CD4-positive, alpha-beta T cell (primary cell): ENCODE data around the gene RAI14. TPM values are rescaled to one million over a fixed set of nuclear protein-coding genes. Genes with fewer than 3 reads are reported as not detected.
"Not testable (repeated sequence)": the region's sequence is repeated elsewhere in the genome, so short reads cannot be mapped to it uniquely, and the experiment has no call there.

ENCODE experiments used
- ATAC-seq: fragments of 200-7000 bp; cut with Tn5 transposase; one replicate; pipeline ENCODE4 v1.10.0; 2022; ENCODE audit warnings: mild to moderate bottlenecking; ENCODE audit not compliant: poor library complexity
- CTCF ChIA-PET: fragments of 350-600 bp; sonication (Branson Sonifier 250); formaldehyde crosslinking; loops from one replicate; lab custom pipeline; 2021; ENCODE audit warnings: antibody characterized with exemption, inconsistent platforms; lab: Charles Lee
- POLR2A ChIA-PET: fragments of 350-600 bp; sonication (Branson Sonifier 250); formaldehyde crosslinking; loops from one replicate; lab custom pipeline; 2021; ENCODE audit warnings: antibody characterized with exemption, inconsistent platforms; lab: Charles Lee
- DNase-seq, 14 experiments: peaks; one replicate each; pipeline ENCODE4 v3.0.0-alpha.2; 2013 to 2020; ENCODE audit warnings: mixed read lengths in 2 of 14
- H3K27ac ChIP-seq, 2 donors: one replicate each; pipeline versions ENCODE4 v1.5.1 to v1.7.0; 2013; ENCODE audit warnings: low read length in 2 of 2, low read depth in 1 of 2, mild to moderate bottlenecking in 1 of 2
- H3K27me3 ChIP-seq, 2 experiments: 1 replicate in 1 of 2; 2 replicates in 1 of 2; pipeline versions ENCODE4 v1.6.1 to v1.7.0; 2013; ENCODE audit warnings: low read length in 2 of 2, control low read depth in 1 of 2, mild to moderate bottlenecking in 1 of 2, moderate library complexity in 1 of 2; ENCODE audit not compliant: insufficient read depth in 2 of 2, control insufficient read depth in 1 of 2
- H3K36me3 ChIP-seq: one replicate; pipeline ENCODE4 v1.6.1; 2013; ENCODE audit warnings: low read length, control low read depth; ENCODE audit not compliant: insufficient read depth
- H3K4me1 ChIP-seq: one replicate; pipeline ENCODE4 v1.6.1; 2013; ENCODE audit warnings: low read length, control low read depth; ENCODE audit not compliant: insufficient read depth
- H3K4me3 ChIP-seq: one replicate; pipeline ENCODE4 v1.5.1; 2013; ENCODE audit warnings: mild to moderate bottlenecking, low read length, moderate library complexity
- H3K9me3 ChIP-seq, 2 experiments: 1 replicate in 1 of 2; 2 replicates in 1 of 2; pipeline versions ENCODE4 v1.6.1 to v1.7.0; 2013; ENCODE audit warnings: low read length in 2 of 2, mild to moderate bottlenecking in 2 of 2, control low read depth in 1 of 2, moderate library complexity in 1 of 2; ENCODE audit not compliant: control insufficient read depth in 1 of 2, insufficient read depth in 1 of 2
- H3K27ac Mint-ChIP-seq: one replicate; pipeline ENCODE4 v1.8.0; 2020; ENCODE audit warnings: mixed read lengths
- H3K27me3 Mint-ChIP-seq: one replicate; pipeline ENCODE4 v1.8.0; 2021; ENCODE audit warnings: mixed read lengths
- H3K36me3 Mint-ChIP-seq: one replicate; pipeline ENCODE4 v1.8.0; 2021; ENCODE audit warnings: low read depth, mixed read lengths
- H3K4me1 Mint-ChIP-seq: one replicate; pipeline ENCODE4 v1.8.0; 2021; ENCODE audit warnings: low read depth, mixed read lengths
- H3K4me3 Mint-ChIP-seq: one replicate; pipeline ENCODE4 v1.8.0; 2020; ENCODE audit warnings: mild to moderate bottlenecking, mixed read lengths
- H3K9me3 Mint-ChIP-seq: one replicate; pipeline ENCODE4 v1.8.0; 2020; ENCODE audit warnings: mixed read lengths
- CTCF ChIP-seq: fragments of 200-600 bp; IDR thresholded peaks from one replicate; pipeline ENCODE4 v1.8.0; 2022; ENCODE audit warnings: antibody characterized with exemption, mild to moderate bottlenecking
- intact Hi-C, 2 experiments: fragments of 100-400 bp; cut with DNase I in 1 of 2; cut with micrococcal nuclease in 1 of 2; formaldehyde crosslinking; loops; one replicate each; pipeline versions ENCODE4 v1.15.1 to v1.9.0; 2023 to 2025; cut with DNase I, micrococcal nuclease
- total RNA-seq, 174 experiments: library from RNA in 2 of 174; stranded (reverse) in 2 of 174; gene quantifications; one replicate each; pipeline ENCODE4 v1.2.3 and lab custom pipeline; 2021 to 2026

The RAI14 gene
- total RNA-seq, 2 experiments from 2014 or later = 0.20 to 0.60 TPM

- peaks cover 0 to under 1% of the 10 kb centered on the region in 2 experiments for H3K9me3 ChIP-seq
- ATAC-seq (no peak), DNase-seq (no peak)
- no peaks in the 10 kb centered on the region for H3K4me1 ChIP-seq
- ChIA-PET POLR2A (no interaction called here), CTCF (no interaction called here)
- H3K27ac ChIP-seq = no peak overlapping the region
- Mint-ChIP-seq H3K27me3 (no peaks in the 10 kb centered on the region), H3K27ac (no peak overlapping the region), H3K4me1 (no peaks in the 10 kb centered on the region), H3K4me3 (no peak overlapping the region), H3K9me3 (no peaks in the 10 kb centered on the region), H3K36me3 (no peaks in the 10 kb centered on the region)
- no peaks in the 10 kb centered on the region for H3K27me3 ChIP-seq
- no peaks in the 10 kb centered on the region for H3K36me3 ChIP-seq
- no peak overlapping the region for H3K4me3 ChIP-seq
- intact Hi-C loops = no loop called here
- TF ChIP-seq CTCF = no peak
Measured at GRCh38 chr5:34722183-34722582, 66.1 kb downstream of the RAI14 start.

DNA sequence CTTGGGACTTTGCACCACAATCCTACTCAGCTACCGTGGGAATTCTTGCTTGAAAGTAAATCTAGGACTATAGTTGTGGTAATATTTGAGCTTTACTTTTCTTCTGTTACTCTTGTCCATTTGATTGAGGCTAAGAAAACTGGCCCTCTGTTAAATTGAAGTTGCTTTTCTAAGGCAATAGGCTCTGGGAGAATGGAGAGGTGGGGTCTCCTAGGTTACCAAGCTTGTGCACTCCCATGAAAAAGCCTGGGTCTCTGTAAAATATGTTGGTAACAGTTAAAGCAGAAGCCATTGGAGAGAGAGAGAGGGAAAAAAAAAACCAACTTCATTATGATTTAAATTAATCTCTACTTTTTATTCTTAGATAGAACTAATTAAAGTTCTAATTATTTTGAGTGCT, 68.6 kb downstream of the RAI14 start:
- H3K9me3 ChIP-seq = peaks cover 0 to 8% of the 10 kb centered on the region in 2 experiments
- no peaks in the 10 kb centered on the region for H3K36me3 ChIP-seq
- intact Hi-C loops = no loop called here
- H3K4me1 ChIP-seq = no peaks in the 10 kb centered on the region
- ChIA-PET POLR2A (no interaction called here), CTCF (no interaction called here)
- Mint-ChIP-seq H3K9me3 (no peaks in the 10 kb centered on the region), H3K27me3 (peaks cover 6% of the 10 kb centered on the region), H3K4me1 (no peaks in the 10 kb centered on the region), H3K4me3 (no peak overlapping the region), H3K36me3 (no peaks in the 10 kb centered on the region), H3K27ac (no peak overlapping the region)
- H3K4me3 ChIP-seq = no peak overlapping the region
- ATAC-seq = no peak
- no peak overlapping the region for H3K27ac ChIP-seq
- DNase-seq = no peak
- peaks cover 0 to 3% of the 10 kb centered on the region in 2 experiments for H3K27me3 ChIP-seq
- TF ChIP-seq CTCF = no peak

DNA sequence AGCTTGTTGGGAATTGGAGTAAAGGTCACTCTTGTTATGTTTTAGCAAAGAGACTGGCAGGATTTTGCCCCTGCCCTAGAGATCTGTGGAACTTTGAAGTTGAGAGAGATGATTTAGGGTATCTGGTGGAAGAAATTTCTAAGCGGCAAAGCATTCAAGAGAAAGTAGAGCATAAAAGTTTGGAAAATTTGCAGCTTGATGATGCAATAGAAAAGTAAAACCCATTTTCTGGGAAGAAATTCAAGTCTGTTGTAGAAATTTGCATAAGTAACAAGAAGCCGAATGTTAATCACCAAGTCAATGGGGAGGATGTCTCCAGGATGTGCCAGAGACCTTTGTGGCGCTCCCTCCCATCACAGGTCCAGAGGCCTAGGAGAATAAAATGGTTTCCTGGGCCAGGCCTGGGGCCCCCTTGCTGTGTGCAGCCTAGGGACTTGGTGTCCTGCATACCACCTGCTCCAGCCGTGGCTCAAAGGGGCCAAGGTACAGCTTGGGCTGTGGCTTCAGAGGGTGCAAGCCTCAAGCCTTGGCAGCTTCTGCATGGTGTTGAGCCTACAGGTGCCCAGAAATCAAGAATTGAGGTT, 71.1 kb downstream of the RAI14 start:
- H3K9me3 ChIP-seq, H3K4me1 Mint-ChIP-seq, H3K27ac ChIP-seq, H3K36me3 Mint-ChIP-seq, POLR2A ChIA-PET, H3K4me1 ChIP-seq, ATAC-seq, H3K4me3 Mint-ChIP-seq, CTCF ChIA-PET, H3K9me3 Mint-ChIP-seq, DNase-seq, H3K36me3 ChIP-seq, H3K4me3 ChIP-seq, H3K27ac Mint-ChIP-seq, H3K27me3 ChIP-seq, H3K27me3 Mint-ChIP-seq, intact Hi-C loops: not testable (repeated sequence)

- no peak for TF ChIP-seq CTCF
- Mint-ChIP-seq H3K4me3 (no peak overlapping the region), H3K27ac (no peak overlapping the region), H3K27me3 (peaks cover 7% of the 10 kb centered on the region), H3K36me3 (no peaks in the 10 kb centered on the region), H3K4me1 (no peaks in the 10 kb centered on the region), H3K9me3 (no peaks in the 10 kb centered on the region)
- Histone ChIP-seq H3K4me3 (no peak overlapping the region), H3K4me1 (no peaks in the 10 kb centered on the region), H3K27me3 (peaks cover 0 to 3% of the 10 kb centered on the region in 2 experiments), H3K9me3 (peaks cover 0 to 8% of the 10 kb centered on the region in 2 experiments), H3K27ac (no peak overlapping the region), H3K36me3 (no peaks in the 10 kb centered on the region)
- intact Hi-C loops = no loop called here
- POLR2A ChIA-PET = no interaction called here
- DNase-seq (no peak), ATAC-seq (no peak)
- CTCF ChIA-PET = no interaction called here
Measured at GRCh38 chr5:34728236-34728635, 72.1 kb downstream of the RAI14 start.
